Measurements from ENCODE around the gene GSDME. TPM values are rescaled to one million over a fixed set of nuclear protein-coding genes. Genes with fewer than 3 reads are reported as not detected.
A peak's percentile ranks its signal among the peaks of the same experiment; 100 is the strongest.

The GSDME gene
- total RNA-seq, 1 experiment from 2014 or later = 5.5 TPM

DNA sequence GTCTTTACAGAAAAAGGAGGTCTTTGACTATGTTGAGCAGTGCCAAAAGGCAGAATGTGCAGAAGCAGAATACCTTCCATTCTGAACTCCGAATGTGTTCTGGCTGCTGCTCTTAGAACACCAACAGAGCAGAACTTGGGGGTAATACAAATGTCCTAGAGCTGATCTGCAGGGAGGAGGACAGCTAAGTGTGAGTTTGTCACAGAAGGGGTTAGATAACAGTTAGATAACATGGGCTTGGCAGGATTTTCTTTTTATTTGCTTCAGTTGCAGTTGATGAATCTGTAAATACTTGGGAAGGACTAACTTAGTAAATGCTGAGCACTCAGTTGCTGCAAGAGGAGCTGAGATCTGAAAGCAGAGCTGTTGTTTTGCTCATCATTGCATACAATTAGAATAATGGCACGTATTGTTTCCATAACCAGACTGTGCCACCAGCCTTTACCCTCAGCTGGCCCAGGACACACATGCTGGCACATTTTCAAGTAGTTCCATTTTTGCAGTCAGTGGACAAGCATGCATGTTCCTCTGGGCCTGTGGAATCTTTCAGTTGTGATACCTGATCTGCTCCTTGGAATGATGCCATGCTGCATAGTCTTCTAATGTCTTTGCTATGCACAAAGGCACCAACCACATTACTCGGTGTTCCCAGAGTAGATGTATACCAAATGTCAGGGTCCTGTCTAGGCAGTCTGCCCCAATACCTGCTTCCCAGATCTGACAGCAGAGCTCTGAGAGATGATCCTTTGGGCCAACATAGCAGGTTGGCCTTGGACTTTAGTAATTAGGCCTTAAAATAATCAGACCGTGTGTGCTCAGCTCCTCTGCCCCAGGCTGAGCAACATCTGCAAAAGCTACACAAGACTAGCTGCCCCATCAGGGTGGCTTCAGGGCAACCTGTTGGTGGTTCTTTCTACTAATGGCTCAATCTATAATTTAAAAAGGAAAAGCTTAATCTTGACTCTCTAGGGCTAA, 55.7 kb downstream of the GSDME start:
- no peaks in the 10 kb centered on the region for H3K27me3 ChIP-seq (ENCODE audit: insufficient read depth, low read length)
- H4K5ac ChIP-seq (ENCODE audit: insufficient read length, low read depth, low read length) = no peak overlapping the region
- no peaks in the 10 kb centered on the region for H3K79me1 ChIP-seq (ENCODE audit: insufficient read depth, low read depth, low read length, poor library complexity, severe bottlenecking)
- H3K79me2 ChIP-seq (ENCODE audit: insufficient read depth, low read length) = no peaks in the 10 kb centered on the region
- no peak overlapping the region for H3K27ac ChIP-seq (ENCODE audit: insufficient read length, low read depth, low read length)
- H3K23me2 ChIP-seq (ENCODE audit: insufficient read length, low read depth, low read length, poor library complexity, severe bottlenecking) = no peaks in the 10 kb centered on the region
- H2AFZ ChIP-seq (ENCODE audit: low read length) = no peak overlapping the region
- H3K14ac ChIP-seq (ENCODE audit: insufficient read depth, low read length) = no peak overlapping the region
- H2BK120ac ChIP-seq (ENCODE audit: low read depth, low read length, poor library complexity, severe bottlenecking) = no peak overlapping the region
- H3K4me1 ChIP-seq (ENCODE audit: insufficient read depth, low read length) = no peaks in the 10 kb centered on the region
- peaks cover 5 to 17% (median 9%) of the 10 kb centered on the region in 3 experiments; a peak in 5 of 7 replicates for H3K36me3 Mint-ChIP-seq (ENCODE audit: insufficient read depth in 1 of 3, low read depth in 3 of 3)
- H3K9me3 ChIP-seq (ENCODE audit: control insufficient read depth, low read depth, low read length) = no peaks in the 10 kb centered on the region
- peak overlapping the region in 2 of 3 experiments; percentile 1 to 7; a peak in 3 of 7 replicates for H3K27ac Mint-ChIP-seq
- H2BK5ac ChIP-seq (ENCODE audit: insufficient read length, low read length) = no peak overlapping the region
- H3K4me2 ChIP-seq (ENCODE audit: insufficient read depth, insufficient read length, low read length) = no peak overlapping the region
- WGBS (ENCODE audit: extremely low coverage, insufficient read length, low lambda C conversion rate) = no CpG with 5 or more reads among the region's 4 CpGs
- no peak overlapping the region for H3K4ac ChIP-seq (ENCODE audit: low read depth, low read length)
- H4K8ac ChIP-seq (replicated peaks; ENCODE audit: insufficient read length, low read depth, low read length) = no peak overlapping the region
- no peaks in the 10 kb centered on the region for H4K20me1 ChIP-seq (ENCODE audit: control insufficient read depth, insufficient read depth, insufficient read length)
- H2AK5ac ChIP-seq (ENCODE audit: insufficient read length, low read length) = no peak overlapping the region
- H3T11ph ChIP-seq (ENCODE audit: low read length) = no peak overlapping the region
- H2BK15ac ChIP-seq (ENCODE audit: low read depth, low read length) = no peak overlapping the region
- no peak overlapping the region for H3K4me3 Mint-ChIP-seq
- H2BK20ac ChIP-seq (ENCODE audit: low read depth, low read length, poor library complexity, severe bottlenecking) = no peak overlapping the region
- no peak overlapping the region for H3K9ac ChIP-seq (ENCODE audit: extremely low read depth, insufficient read length, low read length)
- H3K56ac ChIP-seq (ENCODE audit: insufficient read length, low read depth, low read length) = no peak overlapping the region
- H3K27me3 Mint-ChIP-seq (ENCODE audit: low read depth) = no peaks in the 10 kb centered on the region
- H3K23ac ChIP-seq (ENCODE audit: insufficient read length, low read depth, low read length) = no peak overlapping the region
- H3K9me3 Mint-ChIP-seq = no peaks in the 10 kb centered on the region
- peaks cover 30 to 35% of the 10 kb centered on the region in 2 experiments for H3K4me1 Mint-ChIP-seq
- no peak for DNase-seq
- H2BK12ac ChIP-seq (ENCODE audit: insufficient read length, low read depth, low read length) = no peak overlapping the region
- TF ChIP-seq, protein P1, sequence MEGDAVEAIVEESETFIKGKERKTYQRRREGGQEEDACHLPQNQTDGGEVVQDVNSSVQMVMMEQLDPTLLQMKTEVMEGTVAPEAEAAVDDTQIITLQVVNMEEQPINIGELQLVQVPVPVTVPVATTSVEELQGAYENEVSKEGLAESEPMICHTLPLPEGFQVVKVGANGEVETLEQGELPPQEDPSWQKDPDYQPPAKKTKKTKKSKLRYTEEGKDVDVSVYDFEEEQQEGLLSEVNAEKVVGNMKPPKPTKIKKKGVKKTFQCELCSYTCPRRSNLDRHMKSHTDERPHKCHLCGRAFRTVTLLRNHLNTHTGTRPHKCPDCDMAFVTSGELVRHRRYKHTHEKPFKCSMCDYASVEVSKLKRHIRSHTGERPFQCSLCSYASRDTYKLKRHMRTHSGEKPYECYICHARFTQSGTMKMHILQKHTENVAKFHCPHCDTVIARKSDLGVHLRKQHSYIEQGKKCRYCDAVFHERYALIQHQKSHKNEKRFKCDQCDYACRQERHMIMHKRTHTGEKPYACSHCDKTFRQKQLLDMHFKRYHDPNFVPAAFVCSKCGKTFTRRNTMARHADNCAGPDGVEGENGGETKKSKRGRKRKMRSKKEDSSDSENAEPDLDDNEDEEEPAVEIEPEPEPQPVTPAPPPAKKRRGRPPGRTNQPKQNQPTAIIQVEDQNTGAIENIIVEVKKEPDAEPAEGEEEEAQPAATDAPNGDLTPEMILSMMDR (conservative IDR thresholded peaks at IDR 0.05) = no peak
- no peak overlapping the region for H4K91ac ChIP-seq (ENCODE audit: insufficient read length, low read depth, low read length)
- H3K18ac ChIP-seq (ENCODE audit: insufficient read length, low read depth, low read length) = no peak overlapping the region

All from H9 (cell line).